K562 (cell line): ENCODE results near the gene MICAL2. TPM values are rescaled to one million over a fixed set of nuclear protein-coding genes. Genes with fewer than 3 reads are reported as not detected.
A peak's percentile ranks its signal among the peaks of the same experiment; 100 is the strongest.

Experiments used
- ARNT ChIP-seq, 2 experiments: fragments of 450-650 bp; IDR thresholded peaks; 2 replicates each; pipeline ENCODE4 v1.6.1; 2016; ENCODE audit warnings: mild to moderate bottlenecking in 1 of 2
- DDX20 ChIP-seq: fragments of 450-650 bp; IDR thresholded peaks from 2 replicates; pipeline ENCODE4 v1.6.1; 2016; ENCODE audit warnings: missing genetic modification characterization, low read depth, mild to moderate bottlenecking, missing compliant biosample characterization, moderate library complexity
- MCM2 ChIP-seq: fragments of 450-650 bp; IDR thresholded peaks from 2 replicates; pipeline ENCODE4 v1.6.1; 2017; ENCODE audit warnings: low read depth, mild to moderate bottlenecking
- MIER1 ChIP-seq: fragments of 450-650 bp; IDR thresholded peaks from 2 replicates; pipeline ENCODE4 v1.6.1; 2016; ENCODE audit warnings: antibody characterized with exemption, mild to moderate bottlenecking, low read depth
- MTA1 ChIP-seq: fragments of 450-650 bp; IDR thresholded peaks from 2 replicates; pipeline ENCODE4 v1.6.1; 2017; ENCODE audit warnings: borderline replicate concordance
- NCOR1 ChIP-seq: fragments of 450-650 bp; IDR thresholded peaks from 2 replicates; pipeline ENCODE4 v1.6.1; 2016; ENCODE audit warnings: mild to moderate bottlenecking, moderate library complexity
- NFIC ChIP-seq: fragments of 450-650 bp; IDR thresholded peaks from 2 replicates; pipeline ENCODE4 v1.6.1; 2017; ENCODE audit warnings: mild to moderate bottlenecking, inconsistent platforms
- RAD21 ChIP-seq, 2 experiments: fragments of 250-450 bp in 1 of 2; fragments of 450-650 bp in 1 of 2; sonication (Bioruptor Pico) in 1 of 2; formaldehyde crosslinking in 1 of 2; IDR thresholded peaks in 1 of 2; conservative IDR thresholded peaks in 1 of 2; 2 replicates each; pipeline versions ENCODE4 v1.4.0 to v1.8.0; 2020 to 2022; ENCODE audit warnings: mild to moderate bottlenecking in 2 of 2, moderate library complexity in 1 of 2
- SMC3 ChIP-seq: conservative IDR thresholded peaks from 2 replicates; pipeline ENCODE4 v1.6.1; 2011; ENCODE audit warnings: low read depth, low read length, improper control_type of control experiment; ENCODE audit not compliant: insufficient read depth
- polyA plus RNA-seq, 8 experiments: library from polyadenylated mRNA; depleted of rRNA in 4 of 8; stranded (reverse) in 5 of 8; unstranded in 3 of 8; fragments of >200 nt; fragmentation: Nextera tagmentation in 2 of 8; fragmentation: Illumina TruSeq in 1 of 8; extraction: Ambion mirVana in 2 of 8; extraction: Trizol in 1 of 8; gene quantifications; 2 replicates each; pipeline versions ENCODE4 v1.2.1 to v1.2.3, GENCODE V29; 2011 to 2014; ENCODE audit warnings: inconsistent platforms in 1 of 8, missing spikeins in 1 of 8
- total RNA-seq, 7 experiments: library from RNA; depleted of rRNA in 6 of 7; stranded (reverse); fragments of >200 nt in 6 of 7; fragmentation: Illumina TruSeq in 2 of 7; extraction: Trizol in 2 of 7; gene quantifications; 2 replicates each; pipeline versions ENCODE4 v1.2.1 to v1.2.3, GENCODE V29; 2011 to 2021; ENCODE audit warnings: low replicate concordance in 1 of 7
- TF ChIP-seq, protein P1 (sequence below): fragments of 150-350 bp; IDR thresholded peaks from 2 replicates; pipeline ENCODE4 v1.6.1; 2014; ENCODE audit warnings: low read depth, mild to moderate bottlenecking, low read length, borderline replicate concordance
- TF ChIP-seq, protein P2 (sequence below): fragments of 250-450 bp; sonication (Bioruptor Pico); IDR thresholded peaks from 2 replicates; pipeline ENCODE4 v1.5.0; 2022; ENCODE audit warnings: mild to moderate bottlenecking
- TF ChIP-seq, protein P3 (sequence below): sonication (generic); formaldehyde crosslinking; IDR thresholded peaks from 2 replicates; pipeline ENCODE4 v1.8.1; 2023; ENCODE audit warnings: missing genetic modification reagents, mild to moderate bottlenecking, borderline replicate concordance
- TF ChIP-seq, protein P4 (sequence below): IDR thresholded peaks from 2 replicates; pipeline ENCODE4 v1.6.1; 2011; ENCODE audit warnings: borderline replicate concordance, low read depth, mild to moderate bottlenecking, moderate library complexity, low read length; ENCODE audit not compliant: insufficient read depth, poor library complexity, severe bottlenecking

Gene MICAL2
- total and polyA plus RNA-seq, 9 of the 15 experiments (the other 6 are each of a cell fraction or from before 2014, with no cell fraction given), result 4.7 to 64.2 (median 33.6) TPM

DNA sequence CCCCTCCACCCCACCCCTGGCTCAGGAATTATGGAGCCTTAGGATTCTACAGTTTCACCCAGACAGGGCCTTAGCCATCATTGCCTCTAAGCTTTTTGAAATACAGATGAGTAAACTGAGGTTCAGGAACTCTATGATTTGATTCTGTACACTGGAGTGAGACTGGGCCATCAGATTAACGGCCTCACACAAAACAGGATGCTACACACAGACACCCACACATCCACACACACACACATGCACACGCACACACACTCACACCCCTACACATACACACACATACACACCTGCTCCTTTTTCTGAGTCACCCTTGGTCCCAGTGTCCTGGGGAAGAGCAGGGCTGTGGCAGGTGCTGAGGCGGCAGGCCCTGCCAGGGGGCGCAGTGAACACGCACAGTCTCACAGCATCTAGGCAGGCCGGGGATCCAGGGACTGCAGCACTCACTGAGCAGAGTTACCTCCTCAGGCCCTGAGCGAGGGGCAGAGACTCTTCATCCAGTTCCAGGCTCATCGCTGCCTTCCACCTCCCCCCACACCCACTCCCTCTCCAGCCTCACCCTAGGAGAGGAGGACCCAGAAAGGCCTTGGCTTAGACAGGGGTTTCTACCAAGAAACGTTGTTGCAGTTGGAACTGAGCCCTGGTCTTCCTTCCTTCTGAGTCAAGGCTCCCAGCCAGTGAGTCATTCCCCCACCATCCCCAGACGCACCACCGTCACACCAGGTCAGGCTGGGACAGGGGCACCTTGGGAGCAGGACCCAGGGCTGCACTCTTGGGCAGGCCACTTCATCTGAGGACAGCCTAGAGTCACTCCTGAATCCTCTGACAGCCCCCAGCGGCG lies 177.2 kb downstream of the MICAL2 start (continued):
- TF ChIP-seq RAD21 (CRISPR knock-in tag; conservative IDR thresholded peaks at IDR 0.05 in 1 of 2, IDR thresholded peaks at IDR 0.05 in 1 of 2) (peak in 1 of 2 experiments; percentile 30; a peak in 1 of 4 replicates), NCOR1 (no peak), SMC3 (0 out of 2 replicates have a peak, but pooled peaks have one; percentile 24), NFIC (no peak), DDX20 (tag) (no peak), MCM2 (no peak), MTA1 (no peak), MIER1 (no peak), ARNT (IDR thresholded peaks at IDR 0.05) (no peak)
- TF ChIP-seq, protein P1, sequence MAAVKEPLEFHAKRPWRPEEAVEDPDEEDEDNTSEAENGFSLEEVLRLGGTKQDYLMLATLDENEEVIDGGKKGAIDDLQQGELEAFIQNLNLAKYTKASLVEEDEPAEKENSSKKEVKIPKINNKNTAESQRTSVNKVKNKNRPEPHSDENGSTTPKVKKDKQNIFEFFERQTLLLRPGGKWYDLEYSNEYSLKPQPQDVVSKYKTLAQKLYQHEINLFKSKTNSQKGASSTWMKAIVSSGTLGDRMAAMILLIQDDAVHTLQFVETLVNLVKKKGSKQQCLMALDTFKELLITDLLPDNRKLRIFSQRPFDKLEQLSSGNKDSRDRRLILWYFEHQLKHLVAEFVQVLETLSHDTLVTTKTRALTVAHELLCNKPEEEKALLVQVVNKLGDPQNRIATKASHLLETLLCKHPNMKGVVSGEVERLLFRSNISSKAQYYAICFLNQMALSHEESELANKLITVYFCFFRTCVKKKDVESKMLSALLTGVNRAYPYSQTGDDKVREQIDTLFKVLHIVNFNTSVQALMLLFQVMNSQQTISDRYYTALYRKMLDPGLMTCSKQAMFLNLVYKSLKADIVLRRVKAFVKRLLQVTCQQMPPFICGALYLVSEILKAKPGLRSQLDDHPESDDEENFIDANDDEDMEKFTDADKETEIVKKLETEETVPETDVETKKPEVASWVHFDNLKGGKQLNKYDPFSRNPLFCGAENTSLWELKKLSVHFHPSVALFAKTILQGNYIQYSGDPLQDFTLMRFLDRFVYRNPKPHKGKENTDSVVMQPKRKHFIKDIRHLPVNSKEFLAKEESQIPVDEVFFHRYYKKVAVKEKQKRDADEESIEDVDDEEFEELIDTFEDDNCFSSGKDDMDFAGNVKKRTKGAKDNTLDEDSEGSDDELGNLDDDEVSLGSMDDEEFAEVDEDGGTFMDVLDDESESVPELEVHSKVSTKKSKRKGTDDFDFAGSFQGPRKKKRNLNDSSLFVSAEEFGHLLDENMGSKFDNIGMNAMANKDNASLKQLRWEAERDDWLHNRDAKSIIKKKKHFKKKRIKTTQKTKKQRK, result no peak
- TF ChIP-seq, protein P2, sequence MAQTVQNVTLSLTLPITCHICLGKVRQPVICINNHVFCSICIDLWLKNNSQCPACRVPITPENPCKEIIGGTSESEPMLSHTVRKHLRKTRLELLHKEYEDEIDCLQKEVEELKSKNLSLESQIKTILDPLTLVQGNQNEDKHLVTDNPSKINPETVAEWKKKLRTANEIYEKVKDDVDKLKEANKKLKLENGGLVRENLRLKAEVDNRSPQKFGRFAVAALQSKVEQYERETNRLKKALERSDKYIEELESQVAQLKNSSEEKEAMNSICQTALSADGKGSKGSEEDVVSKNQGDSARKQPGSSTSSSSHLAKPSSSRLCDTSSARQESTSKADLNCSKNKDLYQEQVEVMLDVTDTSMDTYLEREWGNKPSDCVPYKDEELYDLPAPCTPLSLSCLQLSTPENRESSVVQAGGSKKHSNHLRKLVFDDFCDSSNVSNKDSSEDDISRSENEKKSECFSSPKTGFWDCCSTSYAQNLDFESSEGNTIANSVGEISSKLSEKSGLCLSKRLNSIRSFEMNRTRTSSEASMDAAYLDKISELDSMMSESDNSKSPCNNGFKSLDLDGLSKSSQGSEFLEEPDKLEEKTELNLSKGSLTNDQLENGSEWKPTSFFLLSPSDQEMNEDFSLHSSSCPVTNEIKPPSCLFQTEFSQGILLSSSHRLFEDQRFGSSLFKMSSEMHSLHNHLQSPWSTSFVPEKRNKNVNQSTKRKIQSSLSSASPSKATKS (CRISPR knock-in tag), result no peak
- TF ChIP-seq, protein P3, sequence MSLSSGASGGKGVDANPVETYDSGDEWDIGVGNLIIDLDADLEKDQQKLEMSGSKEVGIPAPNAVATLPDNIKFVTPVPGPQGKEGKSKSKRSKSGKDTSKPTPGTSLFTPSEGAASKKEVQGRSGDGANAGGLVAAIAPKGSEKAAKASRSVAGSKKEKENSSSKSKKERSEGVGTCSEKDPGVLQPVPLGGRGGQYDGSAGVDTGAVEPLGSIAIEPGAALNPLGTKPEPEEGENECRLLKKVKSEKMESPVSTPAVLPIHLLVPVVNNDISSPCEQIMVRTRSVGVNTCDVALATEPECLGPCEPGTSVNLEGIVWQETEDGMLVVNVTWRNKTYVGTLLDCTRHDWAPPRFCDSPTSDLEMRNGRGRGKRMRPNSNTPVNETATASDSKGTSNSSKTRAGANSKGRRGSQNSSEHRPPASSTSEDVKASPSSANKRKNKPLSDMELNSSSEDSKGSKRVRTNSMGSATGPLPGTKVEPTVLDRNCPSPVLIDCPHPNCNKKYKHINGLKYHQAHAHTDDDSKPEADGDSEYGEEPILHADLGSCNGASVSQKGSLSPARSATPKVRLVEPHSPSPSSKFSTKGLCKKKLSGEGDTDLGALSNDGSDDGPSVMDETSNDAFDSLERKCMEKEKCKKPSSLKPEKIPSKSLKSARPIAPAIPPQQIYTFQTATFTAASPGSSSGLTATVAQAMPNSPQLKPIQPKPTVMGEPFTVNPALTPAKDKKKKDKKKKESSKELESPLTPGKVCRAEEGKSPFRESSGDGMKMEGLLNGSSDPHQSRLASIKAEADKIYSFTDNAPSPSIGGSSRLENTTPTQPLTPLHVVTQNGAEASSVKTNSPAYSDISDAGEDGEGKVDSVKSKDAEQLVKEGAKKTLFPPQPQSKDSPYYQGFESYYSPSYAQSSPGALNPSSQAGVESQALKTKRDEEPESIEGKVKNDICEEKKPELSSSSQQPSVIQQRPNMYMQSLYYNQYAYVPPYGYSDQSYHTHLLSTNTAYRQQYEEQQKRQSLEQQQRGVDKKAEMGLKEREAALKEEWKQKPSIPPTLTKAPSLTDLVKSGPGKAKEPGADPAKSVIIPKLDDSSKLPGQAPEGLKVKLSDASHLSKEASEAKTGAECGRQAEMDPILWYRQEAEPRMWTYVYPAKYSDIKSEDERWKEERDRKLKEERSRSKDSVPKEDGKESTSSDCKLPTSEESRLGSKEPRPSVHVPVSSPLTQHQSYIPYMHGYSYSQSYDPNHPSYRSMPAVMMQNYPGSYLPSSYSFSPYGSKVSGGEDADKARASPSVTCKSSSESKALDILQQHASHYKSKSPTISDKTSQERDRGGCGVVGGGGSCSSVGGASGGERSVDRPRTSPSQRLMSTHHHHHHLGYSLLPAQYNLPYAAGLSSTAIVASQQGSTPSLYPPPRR (CRISPR knock-in tag), result no peak
- TF ChIP-seq, protein P4, sequence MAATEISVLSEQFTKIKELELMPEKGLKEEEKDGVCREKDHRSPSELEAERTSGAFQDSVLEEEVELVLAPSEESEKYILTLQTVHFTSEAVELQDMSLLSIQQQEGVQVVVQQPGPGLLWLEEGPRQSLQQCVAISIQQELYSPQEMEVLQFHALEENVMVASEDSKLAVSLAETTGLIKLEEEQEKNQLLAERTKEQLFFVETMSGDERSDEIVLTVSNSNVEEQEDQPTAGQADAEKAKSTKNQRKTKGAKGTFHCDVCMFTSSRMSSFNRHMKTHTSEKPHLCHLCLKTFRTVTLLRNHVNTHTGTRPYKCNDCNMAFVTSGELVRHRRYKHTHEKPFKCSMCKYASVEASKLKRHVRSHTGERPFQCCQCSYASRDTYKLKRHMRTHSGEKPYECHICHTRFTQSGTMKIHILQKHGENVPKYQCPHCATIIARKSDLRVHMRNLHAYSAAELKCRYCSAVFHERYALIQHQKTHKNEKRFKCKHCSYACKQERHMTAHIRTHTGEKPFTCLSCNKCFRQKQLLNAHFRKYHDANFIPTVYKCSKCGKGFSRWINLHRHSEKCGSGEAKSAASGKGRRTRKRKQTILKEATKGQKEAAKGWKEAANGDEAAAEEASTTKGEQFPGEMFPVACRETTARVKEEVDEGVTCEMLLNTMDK, result peak; percentile 9
